OCI-LY7 (cell line): ENCODE results near the gene KIAA1755. TPM values are rescaled to one million over a fixed set of nuclear protein-coding genes. Genes with fewer than 3 reads are reported as not detected.
"Not testable (repeated sequence)": the region's sequence is repeated elsewhere in the genome, so short reads cannot be mapped to it uniquely, and the experiment has no call there.

Experiments
- BruUV-seq: library from RNA; stranded (reverse); fragments of 400-500 nt; replicated peaks from 2 replicates; lab custom pipeline; 2021; lab: Mats Ljungman, UMichigan
- CTCF ChIA-PET: fragments of 300-600 bp; sonication (Branson Sonifier 250); formaldehyde crosslinking; loops from one replicate; lab custom pipeline; 2022; ENCODE audit warnings: antibody characterized with exemption; ENCODE audit not compliant: unreplicated experiment; lab: Charles Lee
- POLR2A ChIA-PET: fragments of 300-600 bp; sonication (Branson Sonifier 250); formaldehyde crosslinking; loops from one replicate; lab custom pipeline; 2022; ENCODE audit warnings: antibody characterized with exemption; lab: Charles Lee
- DNase-seq: peaks from one replicate; pipeline ENCODE4 v3.0.0-alpha.2; 2015; ENCODE audit warnings: low spot score
- H2AFZ ChIP-seq: fragments of 200-600 bp; sonication (generic), shearing (Covaris generic); 2 replicates; pipeline ENCODE4 v1.6.1; 2014; ENCODE audit warnings: mild to moderate bottlenecking, antibody characterized with exemption, low read length, moderate library complexity
- H3K27ac ChIP-seq: fragments of 200-600 bp; sonication (generic); 2 replicates; pipeline ENCODE4 v1.5.1; 2014; ENCODE audit warnings: mixed run types, low read depth, mild to moderate bottlenecking, moderate library complexity, low read length, inconsistent platforms; ENCODE audit not compliant: poor library complexity, severe bottlenecking
- H3K36me3 ChIP-seq: fragments of 200-600 bp; sonication (generic); 2 replicates; pipeline ENCODE4 v1.6.1; 2014; ENCODE audit warnings: mild to moderate bottlenecking, antibody characterized with exemption, low read length, moderate library complexity, mixed read lengths; ENCODE audit not compliant: insufficient read depth
- H3K4me1 ChIP-seq: fragments of 200-600 bp; sonication (generic); 2 replicates; pipeline ENCODE4 v1.5.1; 2014; ENCODE audit warnings: mild to moderate bottlenecking, low read length; ENCODE audit not compliant: insufficient read depth, poor library complexity, severe bottlenecking
- H3K4me2 ChIP-seq: fragments of 200-600 bp; sonication (generic); 2 replicates; pipeline ENCODE4 v1.6.1; 2014; ENCODE audit warnings: mild to moderate bottlenecking, low read length
- H3K4me3 ChIP-seq: fragments of 200-600 bp; sonication (generic); 2 replicates; pipeline ENCODE4 v1.5.1; 2014; ENCODE audit warnings: mild to moderate bottlenecking, low read depth, low read length; ENCODE audit not compliant: poor library complexity, severe bottlenecking
- H3K79me2 ChIP-seq: fragments of 200-600 bp; sonication (generic); 2 replicates; pipeline ENCODE4 v1.6.1; 2016; ENCODE audit warnings: low read depth, mild to moderate bottlenecking, low read length, moderate library complexity, mixed read lengths; ENCODE audit not compliant: insufficient read depth
- H3K9me2 ChIP-seq: fragments of 200-600 bp; sonication (generic); 2 replicates; pipeline ENCODE4 v1.6.1; 2016; ENCODE audit warnings: mild to moderate bottlenecking, low read length, mixed read lengths; ENCODE audit not compliant: insufficient read depth
- H3K9me3 ChIP-seq: fragments of 200-600 bp; sonication (generic); 2 replicates; pipeline ENCODE4 v1.6.1; 2014; ENCODE audit warnings: mild to moderate bottlenecking, mixed run types, low read length, mixed read lengths
- H4K20me1 ChIP-seq: fragments of 200-600 bp; sonication (generic); 2 replicates; pipeline ENCODE4 v1.6.1; 2014; ENCODE audit warnings: mild to moderate bottlenecking, antibody characterized with exemption, low read length, moderate library complexity, mixed read lengths; ENCODE audit not compliant: insufficient read depth
- EZH2phosphoT487 ChIP-seq: fragments of 200-600 bp; sonication (generic); IDR thresholded peaks from 2 replicates; pipeline ENCODE4 v1.6.1; 2018; ENCODE audit warnings: low read depth, borderline replicate concordance, mild to moderate bottlenecking, mixed run types, antibody characterized with exemption, low read length, moderate library complexity, mixed read lengths
- intact Hi-C: fragments of 100-400 bp; cut with micrococcal nuclease; formaldehyde crosslinking; loops from one replicate; pipeline ENCODE4 v1.10.0; 2022; ENCODE audit not compliant: unreplicated experiment
- total RNA-seq, 2 experiments: library from RNA; depleted of rRNA in 1 of 2; stranded (reverse); fragments of >200 nt in 1 of 2; shearing (Covaris generic) in 1 of 2; gene quantifications; 2 replicates each; pipeline ENCODE4 v1.2.3, GENCODE V29; 2014 to 2022
- TF ChIP-seq, protein P1 (sequence below): fragments of 200-600 bp; sonication (generic); conservative IDR thresholded peaks from 2 replicates; pipeline ENCODE4 v1.5.1; 2014; ENCODE audit warnings: mild to moderate bottlenecking, antibody characterized with exemption, low read length, moderate library complexity, mixed read lengths

The KIAA1755 gene
- total RNA-seq, 2 experiments from 2014 or later, result not detected

DNA sequence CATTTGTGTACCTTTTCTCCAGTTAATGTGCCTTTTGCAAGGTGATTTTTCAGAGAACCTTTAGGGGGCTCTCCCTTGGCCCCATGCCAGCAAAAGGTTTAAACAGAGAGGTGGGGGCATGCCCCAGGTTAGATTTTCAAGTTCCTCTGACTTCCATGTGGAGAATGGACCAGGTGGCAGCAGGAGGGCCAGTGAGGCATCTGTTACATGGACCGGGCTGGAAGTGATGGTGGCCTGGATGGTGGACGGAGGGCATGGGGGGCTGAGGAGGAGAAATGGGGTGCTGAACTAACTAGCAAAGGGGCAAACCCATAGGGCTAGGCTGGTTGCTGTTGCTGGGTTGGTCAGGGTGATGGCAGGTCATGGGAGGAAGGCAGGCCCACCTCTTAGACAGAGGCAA, 22.7 kb upstream of the KIAA1755 start:
- no peaks in the 10 kb centered on the region for H3K9me2 ChIP-seq
- no peaks in the 10 kb centered on the region for H4K20me1 ChIP-seq
- H3K4me1 ChIP-seq, result no peaks in the 10 kb centered on the region
- ChIA-PET CTCF (no interaction called here), POLR2A (no interaction called here)
- H3K27ac ChIP-seq, result no peak overlapping the region
- H3K4me3 ChIP-seq, result no peak overlapping the region
- no peaks in the 10 kb centered on the region for H3K79me2 ChIP-seq
- no peaks in the 10 kb centered on the region for H3K36me3 ChIP-seq
- no peak overlapping the region for H2AFZ ChIP-seq
- H3K9me3 ChIP-seq, result no peaks in the 10 kb centered on the region
- no peak for DNase-seq
- no TSS peak for BruUV-seq
- intact Hi-C loops, result no loop called here
- H3K4me2 ChIP-seq, result no peak overlapping the region
- TF ChIP-seq EZH2phosphoT487, result no peak
- TF ChIP-seq, protein P1, sequence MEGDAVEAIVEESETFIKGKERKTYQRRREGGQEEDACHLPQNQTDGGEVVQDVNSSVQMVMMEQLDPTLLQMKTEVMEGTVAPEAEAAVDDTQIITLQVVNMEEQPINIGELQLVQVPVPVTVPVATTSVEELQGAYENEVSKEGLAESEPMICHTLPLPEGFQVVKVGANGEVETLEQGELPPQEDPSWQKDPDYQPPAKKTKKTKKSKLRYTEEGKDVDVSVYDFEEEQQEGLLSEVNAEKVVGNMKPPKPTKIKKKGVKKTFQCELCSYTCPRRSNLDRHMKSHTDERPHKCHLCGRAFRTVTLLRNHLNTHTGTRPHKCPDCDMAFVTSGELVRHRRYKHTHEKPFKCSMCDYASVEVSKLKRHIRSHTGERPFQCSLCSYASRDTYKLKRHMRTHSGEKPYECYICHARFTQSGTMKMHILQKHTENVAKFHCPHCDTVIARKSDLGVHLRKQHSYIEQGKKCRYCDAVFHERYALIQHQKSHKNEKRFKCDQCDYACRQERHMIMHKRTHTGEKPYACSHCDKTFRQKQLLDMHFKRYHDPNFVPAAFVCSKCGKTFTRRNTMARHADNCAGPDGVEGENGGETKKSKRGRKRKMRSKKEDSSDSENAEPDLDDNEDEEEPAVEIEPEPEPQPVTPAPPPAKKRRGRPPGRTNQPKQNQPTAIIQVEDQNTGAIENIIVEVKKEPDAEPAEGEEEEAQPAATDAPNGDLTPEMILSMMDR, result no peak

DNA sequence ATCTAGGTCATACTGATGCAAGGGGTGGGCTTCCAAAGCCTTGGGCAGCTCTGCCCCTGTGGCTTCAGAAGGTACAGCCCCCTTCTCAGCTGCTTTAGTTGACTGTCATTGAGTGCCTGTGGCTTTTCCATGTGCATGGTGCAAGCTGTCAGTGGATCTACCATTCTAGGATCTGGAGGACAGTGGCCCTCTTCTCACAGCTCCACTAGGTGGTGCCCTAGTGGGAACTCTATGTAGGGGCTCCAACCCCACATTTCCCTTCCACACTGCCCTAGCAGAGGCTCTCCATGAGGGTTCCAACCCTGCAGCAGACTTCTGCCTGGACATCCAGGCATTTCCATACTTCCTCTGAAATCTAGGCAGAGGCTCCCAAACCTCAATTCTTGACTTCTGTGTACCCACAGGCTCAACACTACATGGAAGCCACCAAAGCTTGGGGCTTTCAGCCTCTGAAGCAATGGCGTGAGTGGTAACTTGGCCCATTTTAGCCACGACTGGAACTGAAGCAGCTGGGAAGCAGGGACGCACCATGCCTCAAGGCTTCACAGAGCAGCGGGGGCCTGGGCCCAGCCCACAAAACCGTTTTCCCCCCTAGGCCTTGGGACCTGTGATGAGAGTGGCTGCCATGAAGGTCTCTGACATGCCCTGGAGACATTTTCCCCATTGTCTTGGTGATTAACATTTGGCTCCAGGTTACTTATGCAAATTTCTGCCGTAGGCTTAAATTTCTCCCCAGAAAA, 20.8 kb upstream of the KIAA1755 start:
- H3K4me1 ChIP-seq, BruUV-seq, CTCF ChIA-PET, H3K9me2 ChIP-seq, H3K36me3 ChIP-seq, H2AFZ ChIP-seq, DNase-seq, H3K9me3 ChIP-seq, H3K79me2 ChIP-seq, H3K4me3 ChIP-seq, H4K20me1 ChIP-seq, intact Hi-C loops, POLR2A ChIA-PET, H3K27ac ChIP-seq, H3K4me2 ChIP-seq: not testable (repeated sequence)
- TF ChIP-seq, protein P1, result peak; percentile 30; the same call in 1 of the 2 replicates

DNA sequence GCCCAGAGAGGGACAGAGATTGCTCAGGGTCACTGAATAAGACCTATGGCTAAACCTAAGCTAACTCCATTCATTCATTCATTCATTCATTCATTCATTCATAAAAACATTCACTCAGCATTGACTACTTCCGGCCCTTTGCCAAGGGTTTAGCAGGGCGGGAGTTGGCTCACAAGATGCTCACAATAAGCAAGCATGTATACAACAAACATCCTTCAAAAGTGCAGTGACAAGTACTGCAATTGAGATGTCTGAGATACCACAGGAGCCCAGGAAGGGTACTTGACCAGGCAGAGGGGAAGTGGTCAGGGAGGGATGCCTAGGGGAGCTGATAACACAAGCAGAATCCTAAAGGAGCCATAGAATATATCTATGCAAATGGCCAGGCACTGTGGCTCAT, 18.2 kb upstream of the KIAA1755 start:
- CTCF ChIA-PET, result no interaction called here

More for the DNA sequence above, 18.2 kb upstream of the KIAA1755 start:
- H3K79me2 ChIP-seq, result no peaks in the 10 kb centered on the region
- H3K4me2 ChIP-seq, result no peak overlapping the region
- no peaks in the 10 kb centered on the region for H3K36me3 ChIP-seq
- no peak overlapping the region for H3K27ac ChIP-seq
- H3K4me3 ChIP-seq, result no peak overlapping the region
- TF ChIP-seq, protein P1, result no peak
- TF ChIP-seq EZH2phosphoT487, result no peak
- POLR2A ChIA-PET, result no interaction called here
- no peaks in the 10 kb centered on the region for H3K9me2 ChIP-seq
- intact Hi-C loops, result no loop called here
- no TSS peak for BruUV-seq
- no peak overlapping the region for H2AFZ ChIP-seq
- no peaks in the 10 kb centered on the region for H3K4me1 ChIP-seq
- no peak for DNase-seq
- no peaks in the 10 kb centered on the region for H3K9me3 ChIP-seq
- no peaks in the 10 kb centered on the region for H4K20me1 ChIP-seq
